Limb (tissue), 2 donors: ENCODE data around the gene PAFAH1B1.

Experiments used
- DNase-seq, 2 donors: peaks; one replicate each; pipeline ENCODE4 v3.0.0-alpha.2; 2016; ENCODE audit errors: extremely low spot score in 2 of 2

Gene PAFAH1B1

DNA sequence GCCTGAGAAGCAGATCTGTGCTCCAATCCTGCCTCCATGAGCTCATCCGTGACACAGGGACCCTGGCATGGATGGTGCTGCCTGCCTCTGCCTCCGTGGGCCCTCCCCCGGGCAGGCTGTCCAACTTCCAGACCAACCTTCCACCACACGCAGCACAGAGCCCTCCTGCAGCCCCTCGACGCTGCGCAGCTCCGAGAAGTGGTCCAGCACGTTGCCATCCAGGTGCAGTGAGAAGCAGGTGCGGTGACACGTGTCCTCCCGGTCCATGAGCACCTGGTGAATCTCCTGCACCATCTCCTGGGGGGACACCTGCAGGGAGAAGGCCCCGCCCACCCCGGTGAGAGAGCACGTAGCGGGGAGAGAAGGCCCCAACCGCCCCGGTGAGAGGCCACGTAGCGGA, 109.7 kb downstream of the PAFAH1B1 start:
- no peak for DNase-seq

DNA sequence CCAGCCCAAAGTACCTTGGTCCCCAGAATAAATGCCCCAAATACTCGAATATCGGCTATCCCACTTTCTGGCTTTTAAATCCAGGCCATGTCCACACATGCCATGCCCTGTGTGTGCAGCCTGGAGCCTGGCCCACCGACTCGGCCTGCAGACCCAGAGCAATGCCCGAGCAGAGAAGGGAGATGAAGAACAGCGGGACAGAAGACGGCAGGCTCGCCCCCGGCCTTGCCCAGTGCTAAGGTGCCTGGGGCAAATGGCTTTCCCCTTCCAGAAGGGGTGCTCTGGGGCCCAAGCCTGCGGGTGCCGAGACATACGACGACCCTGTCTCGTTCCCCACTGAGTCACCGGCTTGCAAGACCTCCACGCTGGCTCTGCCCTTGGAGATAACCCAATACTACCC, 110.2 kb downstream of the PAFAH1B1 start:
- no peak for DNase-seq

DNA sequence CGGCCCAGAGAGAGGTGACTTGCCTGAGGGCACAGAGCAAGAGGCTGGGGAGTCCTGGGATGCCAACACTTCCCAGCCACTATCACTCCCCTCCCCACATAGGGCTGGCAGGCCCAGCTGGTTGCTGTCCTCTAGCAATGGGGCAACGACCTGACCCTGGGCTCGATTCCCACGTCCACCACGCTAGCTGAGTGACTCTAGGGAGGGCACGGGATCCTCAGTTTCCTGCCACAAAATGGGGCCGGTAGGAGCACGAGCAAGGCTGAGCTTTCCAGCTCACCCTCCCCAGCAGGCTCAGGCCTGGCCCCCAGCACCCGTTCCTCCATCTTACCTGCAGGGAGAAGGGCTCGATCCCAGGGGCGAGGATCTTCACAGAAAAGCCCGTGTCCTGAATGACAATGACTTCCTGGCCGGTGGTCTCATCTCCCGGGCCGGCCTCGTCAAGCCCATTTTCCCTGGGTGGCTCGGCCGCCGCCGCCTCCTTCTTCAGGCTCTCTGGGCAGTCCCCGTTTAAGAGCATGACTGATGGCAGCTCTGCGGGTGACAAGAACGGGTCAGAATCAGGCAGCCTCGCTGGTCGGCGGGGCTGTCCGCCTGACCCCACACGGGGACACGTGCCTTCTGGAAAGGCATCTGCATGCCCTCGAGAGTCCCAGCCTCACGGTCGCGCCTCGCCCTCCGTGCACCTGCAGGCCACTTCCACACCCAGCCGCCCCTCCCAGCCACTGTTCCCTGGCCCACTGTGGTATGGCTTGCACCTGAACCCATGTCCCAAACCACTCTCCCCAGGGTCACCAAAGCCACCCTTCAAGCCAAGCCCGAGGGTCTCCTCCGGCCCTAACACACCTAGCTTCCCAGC, 110.8 kb downstream of the PAFAH1B1 start:
- no peak for DNase-seq

DNA sequence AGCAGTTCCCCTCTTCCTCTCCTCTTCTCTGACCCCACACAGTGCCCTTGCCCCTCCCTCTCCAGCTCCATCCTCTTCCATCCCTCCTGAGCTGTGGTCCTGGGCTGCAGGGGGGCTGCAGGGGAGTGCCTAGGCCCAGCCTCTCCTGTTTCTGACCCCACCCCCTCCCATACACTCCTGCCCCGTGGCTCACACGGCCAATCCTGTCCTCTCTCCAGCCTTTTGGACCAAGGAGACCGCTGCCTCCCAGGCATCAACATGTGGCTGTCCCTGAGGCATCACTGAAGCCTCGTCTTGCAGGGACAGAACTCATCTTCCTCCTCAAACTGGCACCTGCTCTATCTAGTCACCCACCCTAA, 111.4 kb downstream of the PAFAH1B1 start:
- DNase-seq, result no peak

- DNase-seq, result no peak
Measured at GRCh38 chr17:2705263-2705662, 111.8 kb downstream of the PAFAH1B1 start.

DNA sequence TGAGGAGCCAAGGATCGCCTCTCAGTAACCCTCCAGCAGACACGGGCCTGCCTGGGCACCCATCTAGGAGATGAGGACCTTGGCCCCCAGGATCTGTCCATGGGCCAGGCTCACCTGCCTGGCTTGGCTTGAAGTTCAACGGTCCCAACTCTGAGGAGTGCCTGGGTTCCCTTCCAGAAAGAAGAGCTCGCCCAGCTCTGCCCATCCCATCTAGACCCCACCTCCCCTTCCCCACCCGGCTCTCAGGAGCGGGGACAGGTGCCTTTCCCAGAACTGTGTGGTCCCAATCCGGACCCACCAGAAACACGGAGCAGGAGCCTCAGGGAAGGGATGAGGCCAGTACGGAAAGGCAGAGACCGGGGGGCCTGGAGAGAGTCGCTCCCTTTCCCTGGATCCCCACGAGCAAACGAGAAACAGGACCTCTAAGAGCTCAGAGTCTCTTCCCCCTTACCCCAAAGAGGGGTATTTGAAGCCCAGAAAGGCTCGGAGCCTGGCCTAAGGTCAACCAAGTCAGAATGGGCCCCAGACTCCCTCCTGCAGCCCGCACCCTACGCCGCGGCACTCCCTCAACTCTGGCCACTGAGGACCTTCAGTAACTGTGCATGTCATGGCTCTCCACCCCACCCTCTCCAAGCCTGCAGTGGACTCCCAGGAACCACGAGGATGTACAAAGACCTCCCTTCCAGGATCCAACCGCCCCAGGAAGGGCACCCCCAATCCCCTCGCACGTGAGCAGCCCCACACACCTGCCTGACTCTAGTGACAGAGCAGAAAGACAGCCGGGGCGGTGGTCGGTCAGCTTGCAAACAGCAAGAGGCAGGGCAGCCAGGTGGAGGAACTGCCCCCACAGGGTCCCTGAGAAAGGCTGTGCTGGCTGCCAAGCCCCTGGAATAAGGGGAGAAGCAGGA, 112.7 kb downstream of the PAFAH1B1 start:
- no peak for DNase-seq

GRCh38 chr17:2706911-2707510, 113.6 kb downstream of the PAFAH1B1 start:
- peak in 1 of 2 donors; percentile 28 for DNase-seq

DNA sequence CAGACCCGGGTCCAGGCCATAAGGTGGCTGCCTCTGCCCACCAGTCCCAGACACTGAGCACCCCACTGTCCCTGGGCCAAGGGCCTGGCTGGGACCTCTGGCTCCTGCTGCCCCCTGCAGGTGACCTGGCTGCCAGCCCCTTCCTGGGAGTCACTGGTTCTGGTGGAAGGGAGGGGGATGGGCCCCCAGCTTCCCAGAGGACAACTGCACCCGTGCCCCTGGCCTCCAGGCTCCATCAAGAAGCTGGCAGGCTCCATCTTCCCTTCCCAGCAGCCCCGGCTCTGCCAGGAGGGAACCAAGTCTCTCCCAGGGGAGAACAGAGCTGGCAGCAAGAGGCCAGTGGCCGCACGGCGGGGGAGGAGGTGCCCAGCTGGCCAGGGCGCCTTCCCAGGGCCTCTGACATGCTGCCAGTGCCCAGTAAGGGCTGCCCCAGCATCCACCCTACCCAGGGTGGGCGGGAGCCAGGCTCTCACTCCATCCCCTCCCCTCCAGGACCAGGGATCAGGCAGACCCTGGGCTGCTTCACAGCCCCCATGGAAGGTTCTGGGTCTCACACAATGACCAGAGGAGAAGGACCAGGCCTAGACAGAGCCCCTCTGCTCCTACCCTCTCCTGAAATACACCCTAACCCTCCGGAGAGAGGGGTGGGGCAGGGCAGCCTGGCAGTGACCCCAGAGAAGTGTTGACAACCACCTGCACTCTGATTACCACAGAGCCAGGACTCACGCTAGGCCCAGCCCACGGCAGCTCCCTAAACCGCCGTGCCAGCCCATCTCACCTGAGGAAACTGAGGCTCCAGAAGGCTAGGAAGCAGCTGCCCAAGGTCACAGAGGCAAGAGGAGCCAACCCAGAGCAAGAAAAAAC, 114.5 kb downstream of the PAFAH1B1 start:
- DNase-seq, result peak in 1 of 2 donors; percentile 41

- peak in 1 of 2 donors; percentile 21 for DNase-seq
Measured at GRCh38 chr17:2708585-2709182, 115.2 kb downstream of the PAFAH1B1 start.

GRCh38 chr17:2709183-2709661, 115.8 kb downstream of the PAFAH1B1 start:
- no peak for DNase-seq

GRCh38 chr17:2710071-2710802, 116.8 kb downstream of the PAFAH1B1 start:
- peak in 1 of 2 donors; percentile 29 for DNase-seq

DNA sequence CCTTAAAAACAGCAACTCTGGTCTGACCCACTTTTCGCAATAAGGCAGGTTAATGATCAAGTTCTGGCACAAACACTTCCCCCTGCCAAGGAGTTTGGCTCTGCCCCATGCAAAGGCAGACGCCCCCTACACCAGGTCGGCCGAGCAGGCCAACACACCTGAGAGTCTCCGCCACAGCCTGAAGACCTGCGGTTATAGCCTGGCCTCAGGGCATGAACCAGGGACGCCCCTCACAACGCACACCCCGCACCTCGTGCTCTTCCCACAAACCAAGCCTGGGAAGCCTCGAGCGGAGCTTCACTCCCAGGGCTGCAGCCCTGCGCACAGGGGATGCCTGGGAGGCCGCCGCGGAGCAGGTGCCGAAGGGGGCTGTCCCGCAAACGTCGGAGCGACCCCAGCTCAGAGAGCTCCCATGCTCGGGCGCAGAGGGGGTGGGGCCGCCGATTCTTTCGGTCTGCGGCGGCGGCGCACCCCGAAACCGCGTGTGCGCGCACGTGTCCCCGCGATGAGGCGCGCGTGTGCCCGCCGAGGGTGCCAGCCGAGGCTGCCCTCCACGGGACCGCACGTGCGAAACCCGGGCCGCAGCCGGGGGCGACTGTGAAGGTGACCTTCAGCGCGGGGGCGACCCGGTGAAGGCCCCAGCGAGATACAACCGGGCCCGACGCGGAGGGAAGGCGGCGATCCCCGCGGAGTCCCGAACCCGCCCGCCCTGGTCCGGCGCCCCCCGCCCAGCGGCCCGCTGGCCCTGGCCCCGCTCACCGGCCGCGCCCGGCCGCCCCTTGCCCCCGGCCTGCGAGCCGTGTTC, 117.6 kb downstream of the PAFAH1B1 start:
- no peak for DNase-seq

DNA sequence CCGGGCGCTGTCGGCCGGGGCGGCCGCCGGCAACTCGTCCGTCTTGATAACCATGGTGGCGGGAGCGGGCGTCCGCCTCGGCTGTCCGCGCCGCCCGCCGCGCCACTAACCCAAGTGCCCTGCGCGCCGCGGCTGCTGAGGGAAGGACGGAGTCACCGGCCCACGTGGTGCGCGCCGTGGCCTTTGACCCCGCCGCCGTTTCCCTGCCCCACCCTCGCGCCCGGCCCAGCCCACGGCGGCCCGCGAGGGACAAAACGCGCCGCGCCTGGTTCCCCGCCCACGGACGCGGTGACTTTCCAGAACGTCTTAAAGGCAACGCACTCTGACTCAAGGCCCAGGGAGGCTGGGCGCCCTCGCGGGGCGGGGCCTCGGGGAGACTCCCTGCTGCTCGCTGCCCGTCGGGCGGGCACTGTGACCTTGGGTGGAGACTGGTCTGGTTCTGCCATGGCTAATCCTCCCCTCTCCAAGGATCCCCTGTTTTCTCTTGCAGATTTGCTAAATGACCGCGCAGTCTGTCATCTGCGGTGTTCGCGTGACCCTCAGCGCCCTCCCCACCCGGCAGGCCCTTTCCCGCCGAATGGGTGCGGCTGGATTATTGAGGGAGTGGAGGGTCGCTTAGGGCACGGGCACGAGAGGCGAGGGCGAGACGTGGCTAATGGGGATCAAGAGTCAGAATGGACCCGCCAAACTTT, 118.3 kb downstream of the PAFAH1B1 start, which contains the start of gene CLUH:
Gene CLUH (minus strand): TSS at position 157 of the 692 bp plus-strand sequence. CDS start 103 bp downstream, at position 54.
- peak; percentile 90 to 96 for DNase-seq

DNA sequence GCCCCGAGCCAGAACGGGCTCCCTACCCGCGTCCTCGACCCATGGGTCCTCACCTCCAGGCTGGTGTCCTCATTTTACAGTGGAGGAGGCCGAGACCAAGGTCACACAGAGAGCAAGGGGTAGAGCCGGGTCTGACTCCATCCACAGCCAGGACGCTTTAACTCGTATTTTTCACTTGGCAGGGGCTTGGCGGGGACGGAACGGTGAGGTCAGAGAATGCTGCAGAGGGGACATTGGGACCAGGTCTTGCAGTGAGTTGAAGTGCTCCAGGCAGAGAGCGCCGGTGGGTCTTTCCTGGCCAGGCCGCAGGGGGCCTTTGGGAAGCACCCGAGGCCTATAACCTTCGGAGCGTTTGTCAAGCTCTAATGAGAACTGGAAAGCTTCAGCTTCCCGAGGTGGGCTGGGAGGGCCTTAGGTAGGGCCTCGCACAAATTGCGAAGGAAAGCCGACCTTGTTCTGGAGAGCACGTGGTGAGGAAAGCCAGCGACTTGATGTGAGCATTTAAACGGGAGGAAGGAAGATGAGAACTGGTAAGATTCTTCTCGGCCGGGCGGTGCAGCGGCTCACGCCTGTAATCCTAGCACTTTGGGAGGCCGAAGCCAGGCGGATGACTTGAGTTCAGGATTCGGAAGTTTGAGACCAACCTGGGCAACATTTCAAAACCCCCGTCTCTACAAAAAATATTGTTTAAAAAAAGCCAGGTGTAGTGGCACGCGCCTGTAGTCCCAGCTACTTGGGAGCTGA, 119.0 kb downstream of the PAFAH1B1 start:
- DNase-seq, result no peak

DNA sequence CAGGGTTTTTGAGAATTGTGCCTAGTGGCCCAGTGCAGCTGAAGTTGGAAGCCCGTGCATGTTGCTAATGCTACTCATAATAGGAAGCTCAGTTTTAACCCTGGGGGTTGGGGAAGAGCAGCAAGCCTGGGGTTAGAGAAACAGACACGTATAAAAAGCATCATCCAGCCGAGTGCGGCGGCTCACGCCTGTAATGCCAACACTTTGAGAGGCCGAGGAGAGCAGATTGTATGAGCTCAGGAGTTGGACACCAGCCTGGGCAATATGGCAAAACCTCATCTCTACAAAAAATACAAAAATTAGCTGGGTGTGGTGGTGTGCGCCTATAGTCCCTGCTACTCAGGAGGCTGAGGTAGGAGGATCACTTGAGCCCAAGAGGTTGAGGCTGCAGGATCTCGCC, 120.4 kb downstream of the PAFAH1B1 start:
- no peak for DNase-seq

DNA sequence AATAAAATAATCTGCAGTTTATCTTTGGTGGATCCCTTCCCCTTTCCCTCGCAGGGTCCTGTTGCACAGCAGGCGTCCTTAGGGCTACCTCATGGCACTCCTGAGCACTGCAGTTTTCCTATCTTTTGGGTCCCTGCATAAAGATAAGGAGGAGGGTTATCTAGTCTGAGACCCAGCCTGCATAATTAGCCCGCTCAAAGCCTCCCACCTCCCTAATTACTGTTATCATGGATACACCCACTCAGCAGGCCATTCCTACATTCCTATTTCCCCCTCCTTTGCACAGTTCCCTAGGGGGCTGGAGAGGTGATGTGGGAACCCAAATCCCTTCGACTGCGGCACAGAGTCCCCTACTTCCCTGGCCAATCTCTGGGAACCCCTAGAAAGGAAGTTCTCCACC, 123.2 kb downstream of the PAFAH1B1 start:
- no peak for DNase-seq

GRCh38 chr17:2718150-2718938, 124.9 kb downstream of the PAFAH1B1 start:
- no peak for DNase-seq
